Embryonic facial prominence (tissue), 1 donor: ENCODE measurements around the gene SSC5D.

Experiments
- DNase-seq: peaks from one replicate; pipeline ENCODE4 v3.0.0-alpha.2; 2016; ENCODE audit errors: extremely low spot score

SSC5D gene

DNA sequence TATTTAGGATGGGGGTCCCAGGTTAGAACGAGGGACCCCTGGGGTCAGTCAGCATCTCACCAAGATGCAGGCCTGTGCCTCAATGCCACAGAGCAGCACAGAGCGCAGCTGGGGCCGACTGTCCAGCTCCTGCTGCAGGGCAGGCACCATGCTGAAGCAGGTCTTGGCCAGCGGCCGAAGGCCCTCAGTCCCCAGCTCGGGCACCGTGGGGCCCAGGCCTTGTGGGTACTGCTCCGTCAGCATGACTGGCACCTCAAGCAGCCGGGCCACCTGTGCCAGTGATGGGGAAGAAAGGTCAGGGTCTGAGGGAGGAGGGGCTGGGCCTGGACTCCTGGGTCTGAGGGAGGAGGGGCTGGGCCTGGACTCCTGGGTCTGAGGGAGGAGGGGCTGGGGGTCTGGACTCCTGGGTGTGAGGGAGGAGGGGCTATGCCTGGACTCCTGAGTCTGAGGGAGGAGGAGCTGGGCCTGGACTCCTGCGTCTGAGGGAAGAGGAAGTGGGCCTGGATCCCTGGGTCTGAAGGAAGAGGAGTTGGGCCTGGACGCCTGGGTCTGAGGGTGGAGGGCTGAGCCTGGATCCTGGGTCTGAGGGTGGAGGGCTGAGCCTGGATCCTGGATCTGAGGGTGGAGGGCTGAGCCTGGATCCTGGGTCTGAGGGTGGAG lies 32.5 kb upstream of the SSC5D start:
- no peak for DNase-seq

GRCh38 chr19:55456347-55456746 lies 31.9 kb upstream of the SSC5D start:
- no peak for DNase-seq

DNA sequence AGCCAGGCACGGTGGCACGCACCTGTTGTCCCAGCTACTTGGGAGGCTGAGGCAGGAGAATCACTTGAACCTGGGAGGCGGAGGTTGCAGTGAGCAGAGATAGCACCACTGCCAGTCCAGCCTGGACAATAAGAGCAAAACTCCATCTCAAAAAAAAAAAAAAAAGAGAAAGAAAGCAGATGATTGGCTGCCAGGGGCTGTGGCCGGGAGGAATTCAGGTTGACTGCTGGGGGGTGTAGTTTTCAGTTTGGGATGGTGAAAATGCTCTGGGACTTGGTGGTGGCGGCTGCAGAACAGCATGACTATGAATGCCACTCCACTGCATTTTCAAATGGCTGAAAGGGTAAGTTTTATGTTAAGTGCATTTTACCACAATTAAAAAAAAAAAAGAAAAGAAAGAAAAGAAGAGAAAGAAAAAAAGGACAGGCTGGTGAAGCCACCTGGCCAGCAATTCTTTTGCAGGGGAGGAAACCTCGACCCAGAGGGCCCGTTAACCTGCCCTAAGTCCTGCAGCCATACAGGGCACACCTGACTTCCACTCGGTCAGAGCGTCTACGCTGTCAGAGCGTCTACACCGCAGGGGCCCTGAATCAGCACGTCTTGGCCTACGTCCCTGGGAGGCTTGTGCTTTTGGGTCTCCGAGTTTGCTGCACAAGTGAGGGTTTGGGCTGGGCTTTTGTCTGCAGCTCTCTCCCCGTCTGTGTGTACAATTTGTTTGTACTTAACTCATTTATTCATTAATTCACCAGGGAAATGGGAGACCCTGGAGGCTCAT lies 30.4 kb upstream of the SSC5D start:
- no peak for DNase-seq

DNA sequence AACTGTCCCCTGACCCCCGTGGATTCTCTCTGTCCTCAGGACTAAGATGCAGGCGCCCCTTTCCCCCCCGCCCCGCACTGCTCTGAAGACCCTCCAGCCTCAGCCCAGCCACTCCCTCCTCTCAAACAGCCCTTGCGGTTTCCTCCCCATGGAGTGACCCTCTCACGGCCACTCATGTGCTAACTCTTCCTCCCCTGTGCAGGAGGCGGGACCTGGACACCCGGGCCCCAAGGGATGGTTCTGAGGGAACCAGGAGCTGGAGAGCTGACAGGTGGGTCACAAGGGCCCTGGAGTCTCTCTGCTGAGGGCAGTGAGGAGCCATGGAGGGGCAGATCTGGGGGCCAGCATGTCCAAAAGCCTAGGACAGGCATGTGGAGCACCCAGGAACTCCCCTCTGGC lies 28.7 kb upstream of the SSC5D start:
- no peak for DNase-seq

DNA sequence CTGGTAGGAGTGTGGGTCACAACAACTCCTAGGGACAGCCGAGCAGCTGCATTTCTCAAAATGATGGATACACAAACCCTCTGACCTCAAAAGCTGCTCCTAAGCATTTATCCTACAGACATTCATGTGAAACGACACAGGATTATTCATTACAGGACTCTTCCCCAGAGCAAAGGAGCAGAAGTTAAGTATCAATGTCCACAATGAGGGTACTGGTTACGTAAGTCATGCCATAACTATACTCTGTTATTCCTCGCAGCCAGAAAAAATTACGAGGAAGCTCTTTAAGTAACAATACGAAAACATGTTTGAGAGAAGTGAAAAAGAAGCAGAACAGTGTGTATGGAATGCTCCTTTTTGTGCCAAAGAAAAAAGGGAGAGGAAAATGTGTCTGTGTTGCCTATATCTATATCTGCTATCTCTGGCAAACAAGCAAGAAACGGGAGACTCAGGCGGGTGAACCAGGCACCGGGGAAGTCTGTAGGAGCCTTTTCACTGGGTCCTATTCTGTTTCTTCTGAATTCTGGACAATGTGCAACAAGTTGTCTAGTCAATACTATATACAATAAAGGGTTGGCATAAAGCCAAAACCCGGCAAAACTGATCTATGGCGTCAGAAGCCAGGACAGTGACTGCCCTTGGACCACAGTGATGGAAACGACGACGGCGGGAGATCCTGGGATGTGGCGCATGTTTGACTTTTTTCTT lies 28.1 kb upstream of the SSC5D start:
- DNase-seq = no peak

GRCh38 chr19:55460670-55461258 lies 27.5 kb upstream of the SSC5D start:
- DNase-seq = no peak

- DNase-seq = peak; percentile 97
Measured at GRCh38 chr19:55461259-55461973, 26.8 kb upstream of the SSC5D start, which contains the start of gene ISOC2. ISOC2 (minus strand) TSS chr19:55461642; CDS start chr19:55456486, 5,156 bp downstream.

DNA sequence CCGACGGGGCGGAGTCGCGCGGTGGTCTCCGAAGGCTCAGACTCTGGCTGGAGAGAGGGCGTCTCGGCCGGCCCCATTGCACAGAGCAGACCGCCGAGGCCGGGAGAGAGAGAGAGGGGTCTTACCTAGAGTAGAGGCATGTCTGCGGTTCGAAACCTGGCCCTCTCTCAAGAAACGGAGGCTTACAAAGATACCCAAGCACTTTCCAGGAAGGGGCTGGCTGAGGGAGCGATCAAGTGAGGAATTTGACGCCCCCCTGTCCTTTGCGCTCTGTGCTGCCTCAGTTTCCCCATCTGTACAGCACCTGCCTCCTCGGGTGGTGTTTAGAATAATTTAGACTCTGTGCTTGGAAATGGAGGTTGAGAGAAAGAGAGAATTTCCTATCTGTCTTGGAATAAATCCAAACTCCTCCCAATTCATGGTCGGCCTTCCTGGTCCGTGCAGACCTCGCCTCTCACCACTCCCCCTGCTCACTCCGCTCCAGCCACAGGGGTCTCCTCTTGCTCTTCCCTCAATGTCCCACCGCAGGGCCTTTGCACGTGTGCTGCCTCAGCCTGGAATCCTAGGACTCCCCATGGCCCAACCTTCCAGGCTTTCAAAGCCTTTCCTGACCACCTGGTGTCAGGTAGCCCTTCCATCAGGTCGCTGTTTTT lies 26.1 kb upstream of the SSC5D start:
- no peak for DNase-seq

DNA sequence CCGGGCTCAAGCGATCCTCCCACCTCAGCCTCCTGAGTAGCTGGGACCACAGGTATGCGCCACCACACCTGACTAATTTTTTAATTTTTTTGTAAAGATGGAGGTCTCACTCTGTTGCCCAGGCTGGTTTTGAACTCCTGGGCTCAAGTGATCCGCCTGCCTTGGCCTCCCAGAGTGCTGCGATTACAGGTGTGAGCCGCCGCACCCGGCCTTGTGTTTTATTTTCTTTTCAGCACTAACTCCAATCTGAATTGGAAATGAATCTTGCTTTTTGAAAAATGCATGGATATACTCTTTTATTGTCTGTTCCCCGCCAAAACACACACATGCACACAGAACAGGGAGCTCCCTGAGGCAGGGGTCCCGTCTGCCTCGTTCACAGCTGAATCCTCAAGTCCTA lies 25.5 kb upstream of the SSC5D start:
- DNase-seq = no peak

DNA sequence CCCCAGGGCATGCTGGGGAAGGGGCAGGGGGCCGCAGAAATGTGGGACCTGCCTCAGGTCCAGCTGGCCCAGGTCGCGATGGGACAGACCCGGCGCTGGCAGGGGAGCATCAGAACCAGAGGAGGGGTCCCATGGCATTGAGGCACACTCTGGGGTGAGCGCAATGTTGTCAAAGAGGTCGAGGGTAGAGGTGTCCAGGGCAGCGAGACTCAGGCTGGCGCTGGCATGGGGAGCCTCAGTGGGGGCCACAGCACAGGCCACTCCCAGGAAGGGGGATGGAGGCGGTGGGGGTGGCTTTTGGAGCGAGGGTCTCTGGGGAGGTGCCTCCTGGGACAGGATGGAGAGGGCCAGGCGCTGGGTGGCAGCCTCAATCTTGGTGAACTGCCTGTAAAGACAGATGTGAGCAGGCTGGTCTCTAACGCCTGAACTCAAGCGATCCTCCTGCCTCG lies 24.6 kb upstream of the SSC5D start:
- no peak for DNase-seq

- DNase-seq = no peak
Measured at GRCh38 chr19:55464039-55464661, 24.1 kb upstream of the SSC5D start.

- DNase-seq = no peak
Measured at GRCh38 chr19:55464662-55465054, 23.6 kb upstream of the SSC5D start, which contains the start of gene C19orf85. C19orf85 (minus strand) TSS chr19:55464751; CDS start chr19:55464554, 197 bp downstream.

DNA sequence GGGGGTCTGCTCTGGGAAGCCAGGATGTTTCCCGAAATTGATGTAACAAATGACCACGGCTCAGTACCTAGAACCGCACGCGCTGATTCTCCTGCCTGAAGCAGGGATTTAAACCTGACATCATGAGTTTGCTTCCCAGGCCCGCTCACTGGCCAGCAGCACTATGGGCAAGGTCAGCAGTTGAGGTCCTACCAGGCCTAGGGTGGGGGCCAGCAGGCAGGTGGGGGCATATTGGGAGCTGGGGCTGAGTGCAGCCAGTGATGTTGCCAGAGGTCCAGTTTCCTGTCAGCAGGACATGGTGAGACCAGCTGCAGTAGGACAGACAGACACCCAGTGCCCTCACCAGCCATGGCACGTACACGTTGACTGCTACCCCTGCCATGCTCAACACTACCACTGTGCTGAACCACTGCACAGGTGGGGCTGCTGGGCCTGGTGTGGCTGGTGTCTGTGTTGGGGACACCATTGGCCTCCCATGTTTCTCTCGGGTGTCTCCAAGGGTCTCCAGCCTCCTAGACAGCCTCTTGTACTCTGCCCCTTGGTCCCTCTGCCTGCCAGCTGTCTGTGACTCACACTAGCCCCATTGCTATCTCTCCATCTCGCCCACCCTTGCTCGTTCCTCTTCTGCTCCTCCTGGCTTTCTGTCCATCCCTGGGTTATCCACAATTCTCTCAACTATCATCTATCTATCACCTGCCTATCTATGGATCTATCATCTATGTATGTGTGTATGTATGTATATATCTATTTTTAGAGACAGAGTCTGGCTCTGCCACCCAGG lies 22.6 kb upstream of the SSC5D start:
- no peak for DNase-seq

DNA sequence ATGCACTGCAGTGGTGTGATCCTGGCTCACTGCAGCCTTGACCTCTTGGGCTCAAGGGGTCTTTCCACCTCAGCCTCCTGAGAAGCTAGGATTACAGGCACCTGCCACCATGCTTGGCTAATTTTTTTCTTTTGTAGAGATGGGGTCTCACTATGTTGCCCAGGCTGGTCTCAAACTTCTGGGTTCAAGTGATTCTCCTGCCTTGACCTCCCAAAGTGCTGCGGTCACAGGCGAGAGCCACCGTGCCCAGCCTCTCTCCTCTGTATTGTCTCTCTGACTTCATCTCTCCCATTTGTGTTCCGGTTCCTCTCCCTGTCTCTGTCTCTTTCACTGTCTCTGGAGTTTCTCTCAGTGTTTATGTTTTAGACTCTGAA lies 22.0 kb upstream of the SSC5D start:
- DNase-seq = no peak

DNA sequence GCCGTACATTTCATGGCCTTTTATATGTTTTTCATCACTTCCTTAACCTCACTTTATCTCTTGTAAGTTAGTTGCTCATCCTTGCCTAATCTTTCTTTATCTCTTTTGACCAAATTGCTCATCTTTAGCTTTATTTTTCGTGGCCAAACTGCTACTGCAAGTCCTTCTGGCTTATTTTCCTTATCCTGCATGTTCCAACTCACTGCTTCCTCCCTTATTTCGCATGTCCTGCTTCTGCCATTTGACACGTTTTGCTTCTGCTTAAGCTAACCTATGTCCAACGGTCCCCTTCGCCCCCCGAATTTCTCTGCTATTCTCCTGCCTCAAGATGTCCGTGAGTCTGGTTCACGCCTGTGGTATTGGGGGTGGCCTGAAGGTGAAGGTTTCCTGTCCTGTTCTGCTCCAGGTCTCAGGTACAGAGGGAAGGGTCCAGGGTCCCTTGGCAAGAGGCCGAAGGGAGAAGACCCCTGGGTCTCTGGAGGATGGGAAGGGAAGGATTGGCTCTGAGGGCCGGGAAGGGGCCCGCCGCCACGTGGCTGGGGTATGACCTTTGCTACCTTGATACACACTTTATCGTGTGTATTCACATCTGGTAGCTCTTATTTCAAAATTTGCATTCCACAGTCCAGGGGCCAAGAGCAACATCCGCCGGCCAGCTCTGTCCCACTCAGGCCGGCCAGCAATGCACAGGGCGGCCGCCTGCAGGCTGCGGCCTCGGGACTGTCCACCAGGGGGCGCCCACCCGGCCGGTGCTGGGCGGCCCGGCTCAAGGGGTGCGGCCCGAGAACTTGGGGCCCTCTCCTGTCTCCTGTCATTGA lies 20.8 kb upstream of the SSC5D start:
- DNase-seq = no peak

- DNase-seq = no peak
Measured at GRCh38 chr19:55468054-55468393, 20.2 kb upstream of the SSC5D start.

DNA sequence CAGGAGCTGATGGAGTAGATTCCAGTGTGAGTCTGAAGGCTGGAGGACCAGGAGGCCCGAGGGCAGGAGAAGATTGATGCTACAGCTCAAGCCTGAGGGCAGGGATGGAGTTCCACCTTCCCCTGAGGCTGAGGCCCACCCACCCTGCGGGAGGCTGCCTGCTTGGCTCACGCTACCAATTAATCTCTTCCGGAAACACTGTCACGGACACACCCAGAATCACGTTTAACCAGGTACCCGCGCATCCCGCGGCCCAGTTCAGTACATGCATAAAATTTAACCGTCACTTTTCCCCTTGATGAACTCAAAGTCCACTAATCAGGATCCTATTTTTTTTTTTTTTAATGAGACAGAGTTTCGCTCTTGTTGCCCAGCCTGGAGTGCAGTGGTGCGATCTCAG lies 17.0 kb upstream of the SSC5D start:
- DNase-seq = no peak

DNA sequence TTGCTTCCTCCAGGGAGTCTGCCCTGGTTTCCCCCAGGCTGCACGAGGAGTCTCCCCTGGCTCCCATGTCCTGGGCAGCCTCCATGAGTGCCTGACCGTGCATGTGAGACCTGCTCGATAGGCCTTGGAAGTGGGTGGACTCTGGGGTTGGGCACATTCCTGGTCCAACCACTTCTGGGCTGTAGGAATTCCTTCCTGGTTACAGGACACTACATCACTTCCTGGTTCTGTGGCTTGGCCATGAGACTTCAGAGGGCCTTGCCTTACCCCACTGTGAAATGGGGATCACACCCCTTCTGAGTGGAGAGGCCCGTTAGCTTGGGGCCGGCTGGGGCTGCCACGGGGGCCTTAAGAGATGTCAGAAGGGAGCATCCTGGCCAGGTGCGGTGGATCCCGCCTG lies 15.8 kb upstream of the SSC5D start:
- no peak for DNase-seq
